Limb (tissue), 2 donors: Measurements from ENCODE around the gene DOHH.

Experiments
- DNase-seq, 2 donors: peaks; one replicate each; pipeline ENCODE4 v3.0.0-alpha.2; 2016; ENCODE audit errors: extremely low spot score in 2 of 2

DOHH gene

GRCh38 chr19:3479177-3479833, 21.2 kb downstream of the DOHH start:
- no peak for DNase-seq

GRCh38 chr19:3478409-3479176, 21.9 kb downstream of the DOHH start:
- DNase-seq, result no peak

GRCh38 chr19:3477951-3478350, 22.5 kb downstream of the DOHH start:
- DNase-seq, result no peak

- DNase-seq, result no peak
Measured at GRCh38 chr19:3477506-3477905, 23.0 kb downstream of the DOHH start.

- no peak for DNase-seq
Measured at GRCh38 chr19:3476830-3477229, 23.6 kb downstream of the DOHH start.

- no peak for DNase-seq
Measured at GRCh38 chr19:3475449-3475848, 25.0 kb downstream of the DOHH start.

GRCh38 chr19:3474614-3475013, 25.9 kb downstream of the DOHH start:
- no peak for DNase-seq

- DNase-seq, result no peak
Measured at GRCh38 chr19:3474010-3474409, 26.5 kb downstream of the DOHH start.

- peak in 1 of 2 donors; percentile 75 for DNase-seq
Measured at GRCh38 chr19:3471954-3472655, 28.4 kb downstream of the DOHH start.

GRCh38 chr19:3470500-3471128, 29.9 kb downstream of the DOHH start:
- no peak for DNase-seq

- DNase-seq, result no peak
Measured at GRCh38 chr19:3469638-3470499, 30.6 kb downstream of the DOHH start.

GRCh38 chr19:3468211-3468610, 32.3 kb downstream of the DOHH start:
- DNase-seq, result no peak

- no peak for DNase-seq
Measured at GRCh38 chr19:3467437-3468198, 32.9 kb downstream of the DOHH start.

- no peak for DNase-seq
Measured at GRCh38 chr19:3466635-3467034, 33.8 kb downstream of the DOHH start.

GRCh38 chr19:3465552-3465951, 34.9 kb downstream of the DOHH start:
- no peak for DNase-seq

- no peak for DNase-seq
Measured at GRCh38 chr19:3464587-3465235, 35.8 kb downstream of the DOHH start.

GRCh38 chr19:3463714-3464586, 36.5 kb downstream of the DOHH start:
- peak in 1 of 2 donors; percentile 66 for DNase-seq

GRCh38 chr19:3462991-3463713, 37.3 kb downstream of the DOHH start:
- DNase-seq, result no peak
